Measurements from ENCODE around the gene FGF1. TPM values are rescaled to one million over a fixed set of nuclear protein-coding genes. Genes with fewer than 3 reads are reported as not detected.
A peak's percentile ranks its signal among the peaks of the same experiment; 100 is the strongest.

FGF1 gene
- polyA plus RNA-seq, 1 of the 3 experiments (the other 2 are of a cell fraction) = 5.3 TPM

DNA sequence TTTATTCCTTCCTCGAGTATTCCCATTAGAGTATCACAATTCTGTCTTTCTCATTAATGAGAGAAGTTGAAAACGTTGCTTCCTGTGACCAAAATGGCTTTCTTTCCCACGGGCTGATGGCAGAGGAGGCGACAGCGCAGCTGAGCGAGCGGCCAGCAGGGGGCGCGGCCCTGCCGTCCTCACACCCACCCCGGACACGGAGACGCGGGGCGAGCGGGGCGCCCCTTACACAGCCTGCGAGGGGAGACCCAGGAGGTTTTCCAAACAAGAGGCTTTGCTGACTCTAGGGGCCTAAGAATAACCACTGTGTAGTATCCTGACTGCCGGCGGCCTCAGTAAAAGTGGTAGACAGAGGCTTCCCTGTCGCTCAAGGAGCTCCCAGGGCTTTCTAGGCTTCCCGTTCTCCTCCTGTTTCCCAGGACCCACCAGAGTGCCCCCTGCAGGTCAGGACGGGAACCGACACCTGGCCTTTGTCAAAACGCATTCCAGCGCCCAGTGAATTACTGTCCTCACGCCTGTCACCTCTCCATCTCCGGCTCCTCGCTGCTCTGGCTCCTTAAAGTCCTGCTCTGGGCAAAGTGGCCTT lies 27.3 kb upstream of the FGF1 start:
- Histone ChIP-seq H3K9ac (peak overlapping the region; percentile 72; the same call in 1 of the 2 replicates), H3K4me1 (ENCODE audit: control insufficient read depth in 1 of 2, insufficient read depth in 2 of 2, low read depth in 1 of 2, low read length in 1 of 2) (peaks cover 5 to 26% of the 10 kb centered on the region in 2 experiments; a peak in 3 of 4 replicates), H3K9me3 (no peaks in the 10 kb centered on the region), H3F3A (replicated peaks; ENCODE audit: insufficient read depth) (peaks cover 4% of the 10 kb centered on the region), H3K27ac (ENCODE audit: low read depth in 2 of 2, low read length in 1 of 2) (peak overlapping the region; percentile 76 to 80), H3K9me2 (no peaks in the 10 kb centered on the region), H3K36me3 (replicated peaks in 1 of 2; ENCODE audit: control insufficient read depth in 1 of 2, insufficient read depth in 2 of 2, low read length in 1 of 2) (no peaks in the 10 kb centered on the region), H4K20me1 (ENCODE audit: insufficient read depth) (no peaks in the 10 kb centered on the region), H3K79me2 (ENCODE audit: insufficient read depth) (no peaks in the 10 kb centered on the region), H3K27me3 (ENCODE audit: insufficient read depth) (no peaks in the 10 kb centered on the region), H3K4me2 (peak overlapping the region; percentile 70), H3K4me3 (ENCODE audit: low read depth in 2 of 2, low read length in 1 of 2) (peak overlapping the region; percentile 61 to 90), H2AFZ (ENCODE audit: low read depth) (peak overlapping the region; percentile 99)
- TF ChIP-seq FOXM1 (IDR thresholded peaks at IDR 0.05; ENCODE audit: low read depth) = no peak
- TF ChIP-seq, protein P1, sequence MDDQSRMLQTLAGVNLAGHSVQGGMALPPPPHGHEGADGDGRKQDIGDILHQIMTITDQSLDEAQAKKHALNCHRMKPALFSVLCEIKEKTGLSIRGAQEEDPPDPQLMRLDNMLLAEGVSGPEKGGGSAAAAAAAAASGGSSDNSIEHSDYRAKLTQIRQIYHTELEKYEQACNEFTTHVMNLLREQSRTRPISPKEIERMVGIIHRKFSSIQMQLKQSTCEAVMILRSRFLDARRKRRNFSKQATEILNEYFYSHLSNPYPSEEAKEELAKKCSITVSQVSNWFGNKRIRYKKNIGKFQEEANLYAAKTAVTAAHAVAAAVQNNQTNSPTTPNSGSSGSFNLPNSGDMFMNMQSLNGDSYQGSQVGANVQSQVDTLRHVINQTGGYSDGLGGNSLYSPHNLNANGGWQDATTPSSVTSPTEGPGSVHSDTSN (IDR thresholded peaks at IDR 0.05) = peak; percentile 50
- TF ChIP-seq FOXJ3 (CRISPR knock-in tag; IDR thresholded peaks at IDR 0.05) = no peak
- no peak for TF ChIP-seq RXRA (IDR thresholded peaks at IDR 0.05; ENCODE audit: borderline replicate concordance, low read depth)
- TF ChIP-seq, protein P2, sequence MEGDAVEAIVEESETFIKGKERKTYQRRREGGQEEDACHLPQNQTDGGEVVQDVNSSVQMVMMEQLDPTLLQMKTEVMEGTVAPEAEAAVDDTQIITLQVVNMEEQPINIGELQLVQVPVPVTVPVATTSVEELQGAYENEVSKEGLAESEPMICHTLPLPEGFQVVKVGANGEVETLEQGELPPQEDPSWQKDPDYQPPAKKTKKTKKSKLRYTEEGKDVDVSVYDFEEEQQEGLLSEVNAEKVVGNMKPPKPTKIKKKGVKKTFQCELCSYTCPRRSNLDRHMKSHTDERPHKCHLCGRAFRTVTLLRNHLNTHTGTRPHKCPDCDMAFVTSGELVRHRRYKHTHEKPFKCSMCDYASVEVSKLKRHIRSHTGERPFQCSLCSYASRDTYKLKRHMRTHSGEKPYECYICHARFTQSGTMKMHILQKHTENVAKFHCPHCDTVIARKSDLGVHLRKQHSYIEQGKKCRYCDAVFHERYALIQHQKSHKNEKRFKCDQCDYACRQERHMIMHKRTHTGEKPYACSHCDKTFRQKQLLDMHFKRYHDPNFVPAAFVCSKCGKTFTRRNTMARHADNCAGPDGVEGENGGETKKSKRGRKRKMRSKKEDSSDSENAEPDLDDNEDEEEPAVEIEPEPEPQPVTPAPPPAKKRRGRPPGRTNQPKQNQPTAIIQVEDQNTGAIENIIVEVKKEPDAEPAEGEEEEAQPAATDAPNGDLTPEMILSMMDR (IDR thresholded peaks at IDR 0.05) = peak; percentile 98
- TF ChIP-seq TCF12 (IDR thresholded peaks at IDR 0.05) = peak; percentile 47; the same call in 1 of the 2 replicates
- no peak for TF ChIP-seq TAF1 (IDR thresholded peaks at IDR 0.05; ENCODE audit: borderline replicate concordance, low read depth, low read length)
- no peak; the same call in 1 of the 2 replicates for TF ChIP-seq RCOR1 (IDR thresholded peaks at IDR 0.05; ENCODE audit: low read length)
- TF ChIP-seq, protein P3, sequence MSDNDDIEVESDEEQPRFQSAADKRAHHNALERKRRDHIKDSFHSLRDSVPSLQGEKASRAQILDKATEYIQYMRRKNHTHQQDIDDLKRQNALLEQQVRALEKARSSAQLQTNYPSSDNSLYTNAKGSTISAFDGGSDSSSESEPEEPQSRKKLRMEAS (IDR thresholded peaks at IDR 0.05; ENCODE audit: low read depth) = no peak
- TF ChIP-seq GABPA (IDR thresholded peaks at IDR 0.05; ENCODE audit: low read depth) = no peak
- no peak for TF ChIP-seq CHD2 (IDR thresholded peaks at IDR 0.05; ENCODE audit: low read length, partially characterized antibody)
- TF ChIP-seq MXI1 (IDR thresholded peaks at IDR 0.05; ENCODE audit: low read depth, low read length) = 0 out of 2 replicates have a peak, but pooled peaks have one; percentile 36
- TF ChIP-seq SIN3A (IDR thresholded peaks at IDR 0.05; ENCODE audit: borderline replicate concordance, low read depth, low read length) = peak; percentile 19; the same call in 1 of the 2 replicates
- TF ChIP-seq FOSL2 (IDR thresholded peaks at IDR 0.05; ENCODE audit: borderline replicate concordance, low read depth) = no peak
- TF ChIP-seq YY1 (IDR thresholded peaks at IDR 0.05; ENCODE audit: low read depth) = peak; percentile 78
- TF ChIP-seq TEAD4 (IDR thresholded peaks at IDR 0.05; ENCODE audit: borderline replicate concordance, insufficient read depth) = peak; percentile 58; the same call in 1 of the 2 replicates
- TF ChIP-seq, protein P4, sequence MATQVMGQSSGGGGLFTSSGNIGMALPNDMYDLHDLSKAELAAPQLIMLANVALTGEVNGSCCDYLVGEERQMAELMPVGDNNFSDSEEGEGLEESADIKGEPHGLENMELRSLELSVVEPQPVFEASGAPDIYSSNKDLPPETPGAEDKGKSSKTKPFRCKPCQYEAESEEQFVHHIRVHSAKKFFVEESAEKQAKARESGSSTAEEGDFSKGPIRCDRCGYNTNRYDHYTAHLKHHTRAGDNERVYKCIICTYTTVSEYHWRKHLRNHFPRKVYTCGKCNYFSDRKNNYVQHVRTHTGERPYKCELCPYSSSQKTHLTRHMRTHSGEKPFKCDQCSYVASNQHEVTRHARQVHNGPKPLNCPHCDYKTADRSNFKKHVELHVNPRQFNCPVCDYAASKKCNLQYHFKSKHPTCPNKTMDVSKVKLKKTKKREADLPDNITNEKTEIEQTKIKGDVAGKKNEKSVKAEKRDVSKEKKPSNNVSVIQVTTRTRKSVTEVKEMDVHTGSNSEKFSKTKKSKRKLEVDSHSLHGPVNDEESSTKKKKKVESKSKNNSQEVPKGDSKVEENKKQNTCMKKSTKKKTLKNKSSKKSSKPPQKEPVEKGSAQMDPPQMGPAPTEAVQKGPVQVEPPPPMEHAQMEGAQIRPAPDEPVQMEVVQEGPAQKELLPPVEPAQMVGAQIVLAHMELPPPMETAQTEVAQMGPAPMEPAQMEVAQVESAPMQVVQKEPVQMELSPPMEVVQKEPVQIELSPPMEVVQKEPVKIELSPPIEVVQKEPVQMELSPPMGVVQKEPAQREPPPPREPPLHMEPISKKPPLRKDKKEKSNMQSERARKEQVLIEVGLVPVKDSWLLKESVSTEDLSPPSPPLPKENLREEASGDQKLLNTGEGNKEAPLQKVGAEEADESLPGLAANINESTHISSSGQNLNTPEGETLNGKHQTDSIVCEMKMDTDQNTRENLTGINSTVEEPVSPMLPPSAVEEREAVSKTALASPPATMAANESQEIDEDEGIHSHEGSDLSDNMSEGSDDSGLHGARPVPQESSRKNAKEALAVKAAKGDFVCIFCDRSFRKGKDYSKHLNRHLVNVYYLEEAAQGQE (IDR thresholded peaks at IDR 0.05; ENCODE audit: low read depth, low read length) = no peak
- TF ChIP-seq RAD21 (IDR thresholded peaks at IDR 0.05; ENCODE audit: low read length) = peak; percentile 58
- TF ChIP-seq, protein P5, sequence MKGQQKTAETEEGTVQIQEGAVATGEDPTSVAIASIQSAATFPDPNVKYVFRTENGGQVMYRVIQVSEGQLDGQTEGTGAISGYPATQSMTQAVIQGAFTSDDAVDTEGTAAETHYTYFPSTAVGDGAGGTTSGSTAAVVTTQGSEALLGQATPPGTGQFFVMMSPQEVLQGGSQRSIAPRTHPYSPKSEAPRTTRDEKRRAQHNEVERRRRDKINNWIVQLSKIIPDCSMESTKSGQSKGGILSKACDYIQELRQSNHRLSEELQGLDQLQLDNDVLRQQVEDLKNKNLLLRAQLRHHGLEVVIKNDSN (IDR thresholded peaks at IDR 0.05; ENCODE audit: borderline replicate concordance, low read depth) = no peak
- TF ChIP-seq, protein P6, sequence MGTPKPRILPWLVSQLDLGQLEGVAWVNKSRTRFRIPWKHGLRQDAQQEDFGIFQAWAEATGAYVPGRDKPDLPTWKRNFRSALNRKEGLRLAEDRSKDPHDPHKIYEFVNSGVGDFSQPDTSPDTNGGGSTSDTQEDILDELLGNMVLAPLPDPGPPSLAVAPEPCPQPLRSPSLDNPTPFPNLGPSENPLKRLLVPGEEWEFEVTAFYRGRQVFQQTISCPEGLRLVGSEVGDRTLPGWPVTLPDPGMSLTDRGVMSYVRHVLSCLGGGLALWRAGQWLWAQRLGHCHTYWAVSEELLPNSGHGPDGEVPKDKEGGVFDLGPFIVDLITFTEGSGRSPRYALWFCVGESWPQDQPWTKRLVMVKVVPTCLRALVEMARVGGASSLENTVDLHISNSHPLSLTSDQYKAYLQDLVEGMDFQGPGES (IDR thresholded peaks at IDR 0.05; ENCODE audit: low read depth, low read length) = no peak
- no peak for TF ChIP-seq POLR2AphosphoS5 (IDR thresholded peaks at IDR 0.05; ENCODE audit: low read depth, low read length)
- TF ChIP-seq SMC3 (IDR thresholded peaks at IDR 0.05; ENCODE audit: low read depth, low read length) = peak; percentile 62
- peak; percentile 85 for DNase-seq
- POLR2A ChIA-PET = interaction anchor here (1.1 kb wide), 1 partner anchor 27 kb away, joined by 3 read pairs; no protein-coding TSS in a partner anchor
- 5% methylated on average over 11 of the region's 29 CpGs for WGBS (ENCODE audit: low lambda C conversion rate)
- CTCF ChIA-PET = interaction anchor here (0.6 to 14.5 kb wide), 86 partner anchors 10 to 1475 kb away, joined by 3 to 1285 read pairs (median 4); partner anchors contain the start of genes ARHGAP26 and FGF1
